GM19193 (cell line): ENCODE data around the gene IFNW1.

Experiments
- POLR2A ChIP-seq: IDR thresholded peaks from 4 replicates; pipeline ENCODE4 v1.6.1; 2011; ENCODE audit not compliant: insufficient read depth, insufficient read length; ENCODE audit errors: extremely low read depth

Gene IFNW1

GRCh38 chr9:21119093-21119770, 22.4 kb downstream of the IFNW1 start:
- TF ChIP-seq POLR2A = no peak

- no peak for TF ChIP-seq POLR2A
Measured at GRCh38 chr9:21114311-21114710, 27.3 kb downstream of the IFNW1 start.

GRCh38 chr9:21110708-21111576, 30.7 kb downstream of the IFNW1 start:
- no peak for TF ChIP-seq POLR2A

DNA sequence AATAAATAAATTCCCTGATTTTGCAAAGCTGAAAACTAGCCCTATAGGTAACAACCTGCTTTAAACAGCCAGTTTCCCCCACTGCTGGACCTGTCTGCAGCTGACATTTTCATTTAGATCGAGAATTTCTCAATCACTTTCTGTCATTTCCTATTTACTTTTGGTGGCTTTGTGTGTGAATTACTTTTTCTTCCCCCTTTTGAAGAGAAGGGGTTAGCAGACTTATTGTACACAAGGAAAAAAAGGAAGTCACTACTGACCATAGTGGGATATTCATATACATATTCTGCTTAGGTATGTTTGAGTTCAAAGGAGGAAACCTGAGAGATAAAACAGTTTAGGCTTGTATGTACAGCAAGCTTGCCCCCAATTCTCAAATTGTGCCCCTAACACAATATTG, 36.8 kb downstream of the IFNW1 start:
- TF ChIP-seq POLR2A = no peak

DNA sequence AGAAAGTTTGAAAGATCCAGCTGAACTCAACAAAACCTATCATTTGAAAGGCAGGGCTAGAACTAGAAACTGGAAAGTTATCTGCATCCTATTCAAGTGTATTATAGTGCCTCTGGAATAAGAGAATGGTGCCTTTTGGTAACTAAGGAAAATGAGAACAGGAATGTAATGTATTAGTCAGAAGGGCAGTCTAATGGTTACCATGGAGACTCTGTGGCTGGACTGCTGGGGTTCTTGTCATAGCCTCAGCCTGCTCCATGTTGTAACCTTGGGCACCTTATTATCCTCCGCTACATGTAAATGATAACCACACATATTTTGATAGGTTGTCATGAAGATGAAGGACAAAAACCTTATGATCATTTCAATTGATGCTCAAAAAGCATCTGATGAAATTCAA, 39.3 kb downstream of the IFNW1 start:
- TF ChIP-seq POLR2A = no peak

DNA sequence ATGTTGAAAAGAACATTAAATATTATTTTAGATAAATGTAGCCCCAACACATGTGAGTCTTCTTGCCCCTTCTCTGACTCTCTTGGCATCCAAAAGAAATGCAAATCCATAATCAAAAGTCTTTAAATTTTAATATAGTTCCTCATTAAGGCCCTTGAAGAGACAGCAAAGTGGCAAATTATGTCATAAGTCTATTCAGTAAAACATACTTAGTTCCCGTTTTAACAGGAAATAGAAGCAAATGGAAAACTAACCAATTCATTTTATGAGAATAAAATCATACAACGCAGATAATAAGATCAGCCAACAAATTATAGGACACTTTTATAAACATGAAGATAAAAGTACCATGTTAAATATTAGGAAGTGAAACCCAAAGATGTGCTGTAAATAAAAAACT, 43.8 kb downstream of the IFNW1 start:
- TF ChIP-seq POLR2A = no peak

DNA sequence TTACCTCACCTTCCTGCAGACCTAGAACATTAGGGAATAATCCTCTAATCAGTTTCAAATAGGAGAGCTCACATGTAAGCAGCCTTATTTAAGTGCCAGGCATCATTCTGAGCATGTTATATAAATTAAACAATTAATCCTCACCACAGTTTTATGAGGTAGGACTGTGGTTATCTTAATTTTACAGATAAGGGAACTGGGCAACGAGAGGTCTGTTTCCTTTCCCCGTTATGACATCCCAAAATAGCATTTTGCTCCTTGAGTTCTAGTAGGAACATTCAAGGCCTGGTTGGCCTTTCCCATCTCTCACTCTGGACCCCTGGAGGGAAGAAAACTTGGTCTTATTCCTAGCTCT, 44.8 kb downstream of the IFNW1 start:
- TF ChIP-seq POLR2A = no peak

DNA sequence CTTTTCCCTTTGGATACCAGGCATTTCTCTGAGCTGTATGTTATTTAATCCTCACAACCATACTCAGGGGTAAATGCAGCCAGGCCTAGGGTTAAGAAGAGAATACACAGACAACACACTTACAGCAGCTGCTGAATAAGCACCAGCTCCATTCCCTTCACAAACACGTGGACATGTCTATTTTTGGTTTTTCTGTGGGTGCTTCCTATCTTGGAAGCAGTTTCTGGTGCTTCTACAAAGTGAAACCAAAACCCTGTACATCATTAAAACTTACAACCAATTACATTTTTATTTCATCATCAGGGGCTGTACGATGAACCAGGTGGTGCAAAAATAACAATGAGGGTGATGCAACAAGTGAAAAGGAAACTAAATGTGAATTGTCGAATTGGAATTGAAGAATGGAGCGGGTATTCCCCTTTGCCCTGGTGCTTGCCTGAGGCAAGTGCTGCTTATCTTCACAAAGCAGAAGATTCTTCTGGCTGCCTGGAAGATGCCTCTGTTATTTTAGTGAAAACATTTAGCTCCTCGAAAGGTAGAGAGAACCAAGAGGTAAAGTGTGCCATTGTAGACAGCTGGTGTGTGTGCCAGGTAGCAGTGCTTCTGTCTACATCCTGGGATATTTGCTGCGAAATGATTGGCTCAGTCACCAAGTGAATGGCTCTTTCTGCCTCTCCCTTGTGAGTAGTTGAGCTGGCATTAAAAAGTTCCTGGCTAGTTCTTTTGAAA, 45.3 kb downstream of the IFNW1 start:
- no peak for TF ChIP-seq POLR2A

GRCh38 chr9:21095561-21095960, 46.1 kb downstream of the IFNW1 start:
- TF ChIP-seq POLR2A = no peak
